Keratinocyte (primary cell): ENCODE data around the gene MXI1.

ENCODE experiments used
- EZH2 ChIP-seq: IDR thresholded peaks from one replicate; pipeline ENCODE4 v1.6.1; 2012; ENCODE audit warnings: inconsistent platforms, mild to moderate bottlenecking, low read length, moderate library complexity
- TF ChIP-seq, protein P1 (sequence below), 3 experiments: IDR thresholded peaks in 1 of 3; conservative IDR thresholded peaks in 1 of 3; optimal IDR thresholded peaks in 1 of 3; 2 replicates in 2 of 3; 3 replicates in 1 of 3; pipeline versions ENCODE3 to v1.5.1; 2011; ENCODE audit warnings: low read length in 3 of 3, mild to moderate bottlenecking in 3 of 3, moderate library complexity in 2 of 3, control low read depth in 1 of 3, inconsistent platforms in 1 of 3; ENCODE audit not compliant: insufficient read depth in 2 of 3; ENCODE audit errors: extremely low read depth in 1 of 3

DNA sequence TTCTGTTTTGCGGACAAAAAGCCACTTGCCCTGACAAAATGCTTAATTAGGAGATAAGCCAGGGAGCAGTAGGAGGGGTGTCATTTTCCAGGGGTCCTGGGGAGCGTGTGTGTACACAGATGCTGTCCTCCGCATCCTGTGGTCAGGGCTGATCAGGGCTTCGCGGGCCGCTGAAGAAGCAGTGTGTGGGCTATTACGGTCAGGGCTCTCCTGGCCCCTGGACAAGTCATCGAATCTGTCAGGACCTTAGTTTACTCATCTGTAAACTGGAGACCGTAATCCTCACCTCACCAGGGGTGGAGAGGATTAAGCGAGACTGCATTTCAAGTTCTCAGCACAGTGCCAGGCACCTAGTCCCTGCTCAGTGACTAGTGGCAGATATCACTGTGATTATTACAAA is 26.0 kb upstream of the MXI1 start:
- TF ChIP-seq, protein P1, sequence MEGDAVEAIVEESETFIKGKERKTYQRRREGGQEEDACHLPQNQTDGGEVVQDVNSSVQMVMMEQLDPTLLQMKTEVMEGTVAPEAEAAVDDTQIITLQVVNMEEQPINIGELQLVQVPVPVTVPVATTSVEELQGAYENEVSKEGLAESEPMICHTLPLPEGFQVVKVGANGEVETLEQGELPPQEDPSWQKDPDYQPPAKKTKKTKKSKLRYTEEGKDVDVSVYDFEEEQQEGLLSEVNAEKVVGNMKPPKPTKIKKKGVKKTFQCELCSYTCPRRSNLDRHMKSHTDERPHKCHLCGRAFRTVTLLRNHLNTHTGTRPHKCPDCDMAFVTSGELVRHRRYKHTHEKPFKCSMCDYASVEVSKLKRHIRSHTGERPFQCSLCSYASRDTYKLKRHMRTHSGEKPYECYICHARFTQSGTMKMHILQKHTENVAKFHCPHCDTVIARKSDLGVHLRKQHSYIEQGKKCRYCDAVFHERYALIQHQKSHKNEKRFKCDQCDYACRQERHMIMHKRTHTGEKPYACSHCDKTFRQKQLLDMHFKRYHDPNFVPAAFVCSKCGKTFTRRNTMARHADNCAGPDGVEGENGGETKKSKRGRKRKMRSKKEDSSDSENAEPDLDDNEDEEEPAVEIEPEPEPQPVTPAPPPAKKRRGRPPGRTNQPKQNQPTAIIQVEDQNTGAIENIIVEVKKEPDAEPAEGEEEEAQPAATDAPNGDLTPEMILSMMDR (optimal IDR thresholded peaks at IDR 0.05 in 1 of 3, IDR thresholded peaks at IDR 0.05 in 1 of 3, conservative IDR thresholded peaks at IDR 0.05 in 1 of 3; ENCODE audit: extremely low read depth in 1 of 3, insufficient read depth in 2 of 3, low read length in 3 of 3), result no peak
- TF ChIP-seq EZH2, result no peak
